A673 (cell line): ENCODE measurements around the gene PINLYP.

Experiments used
- EZH2 ChIP-seq: fragments of 200-600 bp; sonication (generic); IDR thresholded peaks from 2 replicates; pipeline ENCODE4 v1.6.1; 2017; ENCODE audit warnings: borderline replicate concordance, low read depth, mild to moderate bottlenecking, mixed read lengths, antibody characterized with exemption, low read length; ENCODE audit not compliant: poor library complexity, severe bottlenecking
- TF ChIP-seq, protein P1 (sequence below): fragments of 300-800, 200-600 bp; sonication (generic); conservative IDR thresholded peaks from 2 replicates; pipeline ENCODE4 v1.5.1; 2017; ENCODE audit warnings: low read depth, mild to moderate bottlenecking, antibody characterized with exemption, low read length, moderate library complexity, mixed read lengths

DNA sequence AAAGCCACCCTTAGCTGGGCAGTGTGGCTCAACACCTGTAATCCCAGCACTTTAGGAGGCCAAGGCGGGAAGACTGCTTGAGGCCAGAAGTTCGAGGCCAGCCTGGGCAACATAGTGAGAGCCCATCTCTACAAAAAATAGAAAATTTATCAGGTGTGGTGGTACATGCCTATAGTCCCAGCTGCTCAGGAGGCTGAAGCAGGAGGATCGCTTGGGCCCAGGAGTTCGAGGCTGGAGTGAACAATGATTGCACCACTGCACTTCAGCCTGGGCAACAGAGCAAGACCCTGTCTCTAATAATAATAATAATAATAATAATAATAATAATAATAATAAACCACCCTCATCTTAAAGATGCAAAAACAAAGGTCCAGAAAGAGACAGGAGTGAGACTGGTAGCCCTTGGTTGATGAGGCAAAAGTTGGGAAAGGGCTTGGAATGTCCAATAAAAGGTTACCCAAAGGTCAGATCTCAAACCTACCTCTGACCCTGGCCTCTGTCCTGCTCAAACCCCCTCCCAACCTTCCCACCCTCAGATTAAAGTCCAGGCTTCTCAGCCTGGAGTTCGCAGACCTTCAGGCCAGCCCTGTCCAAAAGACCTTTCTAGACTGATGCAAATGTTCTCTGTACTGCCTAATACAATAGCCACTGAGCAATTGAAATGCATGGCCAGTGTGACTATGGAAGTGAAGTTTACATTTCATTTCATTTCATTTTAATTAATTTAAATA lies 33.5 kb upstream of the PINLYP start:
- TF ChIP-seq, protein P1, sequence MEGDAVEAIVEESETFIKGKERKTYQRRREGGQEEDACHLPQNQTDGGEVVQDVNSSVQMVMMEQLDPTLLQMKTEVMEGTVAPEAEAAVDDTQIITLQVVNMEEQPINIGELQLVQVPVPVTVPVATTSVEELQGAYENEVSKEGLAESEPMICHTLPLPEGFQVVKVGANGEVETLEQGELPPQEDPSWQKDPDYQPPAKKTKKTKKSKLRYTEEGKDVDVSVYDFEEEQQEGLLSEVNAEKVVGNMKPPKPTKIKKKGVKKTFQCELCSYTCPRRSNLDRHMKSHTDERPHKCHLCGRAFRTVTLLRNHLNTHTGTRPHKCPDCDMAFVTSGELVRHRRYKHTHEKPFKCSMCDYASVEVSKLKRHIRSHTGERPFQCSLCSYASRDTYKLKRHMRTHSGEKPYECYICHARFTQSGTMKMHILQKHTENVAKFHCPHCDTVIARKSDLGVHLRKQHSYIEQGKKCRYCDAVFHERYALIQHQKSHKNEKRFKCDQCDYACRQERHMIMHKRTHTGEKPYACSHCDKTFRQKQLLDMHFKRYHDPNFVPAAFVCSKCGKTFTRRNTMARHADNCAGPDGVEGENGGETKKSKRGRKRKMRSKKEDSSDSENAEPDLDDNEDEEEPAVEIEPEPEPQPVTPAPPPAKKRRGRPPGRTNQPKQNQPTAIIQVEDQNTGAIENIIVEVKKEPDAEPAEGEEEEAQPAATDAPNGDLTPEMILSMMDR, result no peak
- no peak for TF ChIP-seq EZH2
